Adrenal gland (tissue), 12 donors: ENCODE measurements around the gene KIF26B. TPM values are rescaled to one million over a fixed set of nuclear protein-coding genes. Genes with fewer than 3 reads are reported as not detected.
"Not testable (repeated sequence)": the region's sequence is repeated elsewhere in the genome, so short reads cannot be mapped to it uniquely, and the experiment has no call there.

ENCODE experiments used
- DNase-seq, 7 donors: peaks; one replicate each; pipeline ENCODE4 v3.0.0-alpha.2; 2019 to 2020
- H3K27ac ChIP-seq, 5 donors: fragments of 200-600 bp; sonication (generic) in 4 of 5; 1 replicate in 3 of 5; 2 replicates in 2 of 5; pipeline versions ENCODE4 v1.5.1 to v1.8.0; 2016 to 2020; ENCODE audit warnings: mild to moderate bottlenecking in 1 of 5
- H3K27me3 ChIP-seq: fragments of 200-600 bp; 2 replicates; pipeline ENCODE4 v1.8.0; 2021
- H3K36me3 ChIP-seq, 2 donors: fragments of 200-600 bp; replicated peaks in 1 of 2; 1 replicate in 1 of 2; 2 replicates in 1 of 2; pipeline versions ENCODE4 v1.5.1 to v1.8.0; 2018 to 2022
- H3K4me1 ChIP-seq, 2 donors: fragments of 200-600 bp; replicated peaks in 1 of 2; 1 replicate in 1 of 2; 2 replicates in 1 of 2; pipeline versions ENCODE4 v1.5.1 to v1.8.0; 2018 to 2021
- H3K4me3 ChIP-seq, 4 donors: fragments of 200-600 bp; sonication (generic) in 3 of 4; one replicate each; pipeline ENCODE4 v1.5.1; 2016 to 2018
- H3K9me3 ChIP-seq, 3 donors: fragments of 200-600 bp; sonication (generic) in 1 of 3; replicated peaks in 1 of 3; 1 replicate in 2 of 3; 2 replicates in 1 of 3; pipeline versions ENCODE4 v1.5.1 to v1.8.0; 2016 to 2021
- POLR2A ChIP-seq, 2 donors: fragments of 450-650 bp; IDR thresholded peaks; one replicate each; pipeline ENCODE4 v1.6.1; 2017; ENCODE audit warnings: antibody characterized with exemption in 2 of 2, mild to moderate bottlenecking in 2 of 2, moderate library complexity in 1 of 2
- WGBS, 4 donors: extraction: QIAGEN DNeasy Blood & Tissue Kit in 2 of 4; methylation state at CpG; one replicate each; pipeline versions ENCODE4 v1.1.5 to v1.1.7; 2013 to 2017; 5-methylcytosine and 5-hydroxymethylcytosine counted together
- intact Hi-C, 2 donors: fragments of 100-400 bp; cut with DNase I; formaldehyde crosslinking; loops; one replicate each; pipeline versions ENCODE4 v1.14.1 to v1.15.0; 2022 to 2023
- polyA plus RNA-seq, 3 donors: library from polyadenylated mRNA; stranded (reverse); fragments of 200-250 nt in 2 of 3; fragments of 350-450 nt in 1 of 3; fragmentation: Illumina TruSeq in 1 of 3; extraction: RNeasy Lipid Tissue Mini Kit (QIAGEN cat#74804) in 1 of 3; gene quantifications; one replicate each; pipeline ENCODE4 v1.2.3, GENCODE V29; 2013 to 2014
- total RNA-seq, 9 donors: library from RNA; depleted of rRNA in 4 of 9; stranded (reverse); fragments of >200 nt in 4 of 9; fragments of 120-200 nt in 1 of 9; fragmentation: NEBNext Ultra II Directional in 1 of 9; extraction: Animal tissue kit (Norgen Biotek cat#: 25700) in 1 of 9; gene quantifications; one replicate each; pipeline versions ENCODE4 v1.1.0 to v1.2.4, GENCODE V29; 2013 to 2023
- TF ChIP-seq, protein P1 (sequence below), 6 experiments: fragments of 450-650 bp in 4 of 6; fragments of 200-600 bp in 2 of 6; sonication (generic) in 1 of 6; IDR thresholded peaks; 1 replicate in 5 of 6; 2 replicates in 1 of 6; pipeline versions ENCODE4 v1.5.1 to v1.8.0; 2016 to 2021; ENCODE audit warnings: antibody characterized with exemption in 6 of 6, mild to moderate bottlenecking in 2 of 6, moderate library complexity in 1 of 6
- donor health status: healthy with polysubstance abuse.
- donor health status: Bipolar disorder and iron deficiency.
- donor health status: DM: yes; HTN: yes; CAD: no.
- donor health status: DM: no; HTN: no; CAD: no.
- donor health status: DM: no; HTN: no; CAD: no.
- donor health status: DM: yes; HTN: yes; CAD: no.

KIF26B gene
- total and polyA plus RNA-seq, 12 donors: 0.20 to 4.6 (median 2.6) TPM

GRCh38 chr1:245693941-245694752 lies 539.4 kb downstream of the KIF26B start:
- H3K4me3 ChIP-seq: no peak overlapping the region
- H3K9me3 ChIP-seq: no peaks in the 10 kb centered on the region
- H3K36me3 ChIP-seq: no peaks in the 10 kb centered on the region
- no peak for DNase-seq
- H3K27me3 ChIP-seq: no peaks in the 10 kb centered on the region
- 88 to 90% (median 88%) methylated on average over 18 to 19 of the region's 19 CpGs for WGBS, 4 donors
- no peaks in the 10 kb centered on the region for H3K4me1 ChIP-seq
- TF ChIP-seq, protein P1, sequence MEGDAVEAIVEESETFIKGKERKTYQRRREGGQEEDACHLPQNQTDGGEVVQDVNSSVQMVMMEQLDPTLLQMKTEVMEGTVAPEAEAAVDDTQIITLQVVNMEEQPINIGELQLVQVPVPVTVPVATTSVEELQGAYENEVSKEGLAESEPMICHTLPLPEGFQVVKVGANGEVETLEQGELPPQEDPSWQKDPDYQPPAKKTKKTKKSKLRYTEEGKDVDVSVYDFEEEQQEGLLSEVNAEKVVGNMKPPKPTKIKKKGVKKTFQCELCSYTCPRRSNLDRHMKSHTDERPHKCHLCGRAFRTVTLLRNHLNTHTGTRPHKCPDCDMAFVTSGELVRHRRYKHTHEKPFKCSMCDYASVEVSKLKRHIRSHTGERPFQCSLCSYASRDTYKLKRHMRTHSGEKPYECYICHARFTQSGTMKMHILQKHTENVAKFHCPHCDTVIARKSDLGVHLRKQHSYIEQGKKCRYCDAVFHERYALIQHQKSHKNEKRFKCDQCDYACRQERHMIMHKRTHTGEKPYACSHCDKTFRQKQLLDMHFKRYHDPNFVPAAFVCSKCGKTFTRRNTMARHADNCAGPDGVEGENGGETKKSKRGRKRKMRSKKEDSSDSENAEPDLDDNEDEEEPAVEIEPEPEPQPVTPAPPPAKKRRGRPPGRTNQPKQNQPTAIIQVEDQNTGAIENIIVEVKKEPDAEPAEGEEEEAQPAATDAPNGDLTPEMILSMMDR (IDR thresholded peaks at IDR 0.05): no peak
- no peak for TF ChIP-seq POLR2A (IDR thresholded peaks at IDR 0.05)
- intact Hi-C loops: no loop called here
- no peak overlapping the region for H3K27ac ChIP-seq

DNA sequence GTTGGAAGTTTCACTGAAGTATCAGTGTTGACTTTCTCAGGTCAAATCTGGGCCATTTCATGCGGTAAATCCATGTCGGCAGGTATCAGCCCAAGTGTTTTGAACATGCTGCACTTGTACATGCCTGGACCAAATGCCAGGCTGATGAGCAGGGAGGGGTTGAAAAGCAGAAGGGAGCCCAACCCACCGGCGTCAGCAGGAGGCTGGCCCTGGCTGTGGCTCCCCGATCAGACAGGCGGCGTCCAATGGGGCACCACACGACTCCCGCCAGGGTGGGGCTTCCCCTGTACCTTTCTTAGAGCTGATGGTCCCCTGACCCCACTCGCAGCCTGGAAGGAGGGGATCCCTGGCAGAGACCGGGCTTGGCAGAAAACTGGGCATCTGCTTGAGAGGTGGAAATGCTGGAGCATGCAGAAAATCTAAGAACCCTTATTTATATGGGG lies 540.0 kb downstream of the KIF26B start:
- TF ChIP-seq POLR2A (IDR thresholded peaks at IDR 0.05): no peak
- TF ChIP-seq, protein P1 (IDR thresholded peaks at IDR 0.05): no peak
- 70 to 75% (median 72%) methylated on average over 6 to 11 of the region's 11 CpGs for WGBS, 4 donors

DNA sequence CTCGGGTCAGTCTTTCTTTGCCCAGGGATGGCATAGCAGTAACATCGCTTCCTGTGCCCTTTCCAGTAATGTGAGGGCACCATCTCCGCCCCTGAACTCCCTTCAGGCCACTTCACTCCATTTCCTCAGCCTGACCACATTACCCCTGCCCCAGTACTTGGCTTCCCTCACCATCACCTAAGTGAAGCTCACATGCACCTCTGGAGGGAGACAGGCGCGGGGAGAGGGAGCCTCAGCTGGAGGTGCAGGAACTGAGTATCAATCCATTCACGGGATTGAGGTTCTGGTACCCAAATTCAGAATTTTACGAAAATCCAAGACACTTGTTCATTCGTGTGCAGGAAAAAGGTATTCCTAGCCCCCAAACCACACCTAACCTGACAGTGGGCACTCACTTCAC lies 540.4 kb downstream of the KIF26B start:
- intact Hi-C loops: no loop called here
- 82 to 88% (median 83%) methylated on average over 8 of the region's 8 CpGs for WGBS, 4 donors
- H3K9me3 ChIP-seq: no peaks in the 10 kb centered on the region
- H3K36me3 ChIP-seq: no peaks in the 10 kb centered on the region
- H3K4me1 ChIP-seq: no peaks in the 10 kb centered on the region
- H3K27me3 ChIP-seq: no peaks in the 10 kb centered on the region
- no peak overlapping the region for H3K4me3 ChIP-seq
- TF ChIP-seq POLR2A (IDR thresholded peaks at IDR 0.05): no peak
- TF ChIP-seq, protein P1 (IDR thresholded peaks at IDR 0.05): no peak
- DNase-seq: no peak
- no peak overlapping the region for H3K27ac ChIP-seq

More for the DNA sequence above, 540.0 kb downstream of the KIF26B start:
- H3K27me3 ChIP-seq: no peaks in the 10 kb centered on the region
- intact Hi-C loops: no loop called here
- no peak for DNase-seq
- no peak overlapping the region for H3K4me3 ChIP-seq
- no peak overlapping the region for H3K27ac ChIP-seq
- H3K9me3 ChIP-seq: no peaks in the 10 kb centered on the region
- H3K36me3 ChIP-seq: no peaks in the 10 kb centered on the region
- H3K4me1 ChIP-seq: no peaks in the 10 kb centered on the region

DNA sequence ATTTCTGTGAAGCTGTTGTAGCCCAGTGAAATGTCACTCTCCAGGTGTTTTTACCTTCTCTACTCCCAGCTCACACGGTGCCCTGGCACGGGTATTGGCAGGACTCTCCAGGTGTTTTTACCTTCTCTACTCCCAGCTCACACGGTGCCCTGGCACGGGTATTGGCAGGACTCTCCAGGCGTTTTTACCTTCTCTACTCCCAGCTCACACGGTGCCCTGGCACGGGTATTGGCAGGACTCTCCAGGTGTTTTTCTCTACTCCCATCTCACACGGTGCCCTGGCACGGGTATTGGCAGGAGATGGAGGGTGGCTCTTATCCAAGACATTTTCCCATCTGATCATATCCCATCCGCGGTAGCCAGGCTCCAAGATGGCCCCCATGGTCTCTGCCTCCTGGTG lies 540.9 kb downstream of the KIF26B start:
- H3K4me1 ChIP-seq, H3K27ac ChIP-seq, H3K27me3 ChIP-seq, H3K9me3 ChIP-seq, H3K36me3 ChIP-seq, intact Hi-C loops, H3K4me3 ChIP-seq, DNase-seq: not testable (repeated sequence)
- WGBS, 4 donors: 89 to 99% (median 95%) methylated on average over 5 to 11 of the region's 11 CpGs

DNA sequence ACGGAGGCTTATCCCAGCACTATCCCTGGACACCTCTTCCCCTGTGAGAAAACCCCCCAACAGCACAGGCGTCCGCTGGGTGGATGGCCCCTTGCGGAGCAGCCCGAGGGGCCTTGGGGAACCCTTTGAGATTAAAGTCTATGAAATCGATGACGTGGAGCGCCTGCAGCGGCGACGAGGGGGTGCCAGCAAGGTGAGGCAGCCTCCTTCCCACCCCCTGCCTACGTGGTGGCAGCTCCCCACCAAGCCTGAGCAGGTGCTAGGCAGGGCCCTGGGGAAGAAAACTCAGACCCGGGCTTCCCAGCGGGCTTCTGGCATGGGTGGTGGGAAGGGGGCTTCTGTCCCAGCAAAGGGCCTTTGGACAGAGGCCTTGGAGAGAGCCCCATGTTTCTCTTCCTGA lies 543.3 kb downstream of the KIF26B start:
- H3K27ac ChIP-seq: no peak overlapping the region
- WGBS, 4 donors: 88 to 98% (median 93%) methylated on average over 12 to 14 of the region's 14 CpGs
- H3K36me3 ChIP-seq: no peaks in the 10 kb centered on the region
- TF ChIP-seq, protein P1 (IDR thresholded peaks at IDR 0.05): no peak
- no peak for TF ChIP-seq POLR2A (IDR thresholded peaks at IDR 0.05)
- intact Hi-C loops: no loop called here
- H3K27me3 ChIP-seq: no peaks in the 10 kb centered on the region
- H3K9me3 ChIP-seq: no peaks in the 10 kb centered on the region
- no peak overlapping the region for H3K4me3 ChIP-seq
- DNase-seq: no peak
- H3K4me1 ChIP-seq: no peaks in the 10 kb centered on the region
